T-helper 1 cell treated with Interleukin-12 subunit alpha and Interleukin-12 subunit beta and Interleukin-4 antibody, amounts not matched to agents 30 ng/mL and 1 ng/mL, for 36 hours (primary cell): ENCODE data around the gene CLDN22. TPM values are rescaled to one million over a fixed set of nuclear protein-coding genes. Genes with fewer than 3 reads are reported as not detected.

Experiments used
- intact Hi-C: fragments of 100-400 bp; cut with micrococcal nuclease; formaldehyde crosslinking; loops from one replicate; pipeline ENCODE4 v1.15.1; 2024
- total RNA-seq: library from RNA; stranded (reverse); gene quantifications from 2 replicates; pipeline ENCODE4 v1.2.3, GENCODE V29; 2022

The CLDN22 gene
- total RNA-seq, 1 donor from 2014 or later = not detected

DNA sequence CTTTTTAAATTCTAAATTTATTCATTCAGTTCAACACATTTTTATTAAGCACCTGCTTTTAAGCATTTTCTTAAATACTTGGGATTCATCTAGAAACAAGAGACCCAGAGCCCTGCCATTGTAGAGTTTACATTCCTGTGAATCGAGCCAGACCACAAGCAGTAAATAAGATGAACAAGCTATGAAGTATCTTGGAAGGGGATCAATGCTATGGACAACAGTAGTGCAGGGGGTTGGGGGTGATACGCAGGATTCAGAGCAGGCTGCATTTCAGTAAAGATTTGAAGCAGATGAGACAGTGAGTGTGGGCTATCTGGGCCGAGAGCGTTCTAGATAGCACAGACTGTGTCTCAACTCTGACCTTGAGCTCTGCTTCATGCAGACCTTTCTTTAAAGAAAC lies 35.1 kb downstream of the CLDN22 start:
- intact Hi-C loops = no loop called here

DNA sequence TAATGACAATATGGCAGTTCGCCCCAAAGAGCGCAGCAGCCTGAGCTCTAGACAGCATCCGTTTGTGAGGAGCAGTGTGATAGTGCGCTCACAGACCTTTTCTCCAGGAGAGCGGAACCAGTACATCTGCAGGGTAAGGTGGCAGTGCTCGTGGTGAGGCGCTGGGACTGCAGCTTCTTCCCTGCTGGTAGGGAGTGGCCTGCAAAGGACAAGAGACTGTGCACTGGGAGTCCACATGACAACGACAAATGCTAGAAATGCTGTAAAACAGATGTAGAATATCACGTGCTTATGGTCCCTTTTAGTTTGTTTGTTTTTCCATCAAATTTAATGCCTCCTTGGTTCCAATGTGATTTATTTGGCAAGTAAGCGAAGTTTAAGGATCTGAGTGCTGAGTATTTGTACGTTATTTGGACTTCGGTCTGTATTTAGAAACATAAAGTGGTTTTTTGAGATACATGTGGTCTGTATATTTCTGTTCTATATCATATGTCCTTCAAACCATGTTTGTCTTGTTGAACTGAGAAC lies 35.8 kb downstream of the CLDN22 start:
- intact Hi-C loops = no loop called here

DNA sequence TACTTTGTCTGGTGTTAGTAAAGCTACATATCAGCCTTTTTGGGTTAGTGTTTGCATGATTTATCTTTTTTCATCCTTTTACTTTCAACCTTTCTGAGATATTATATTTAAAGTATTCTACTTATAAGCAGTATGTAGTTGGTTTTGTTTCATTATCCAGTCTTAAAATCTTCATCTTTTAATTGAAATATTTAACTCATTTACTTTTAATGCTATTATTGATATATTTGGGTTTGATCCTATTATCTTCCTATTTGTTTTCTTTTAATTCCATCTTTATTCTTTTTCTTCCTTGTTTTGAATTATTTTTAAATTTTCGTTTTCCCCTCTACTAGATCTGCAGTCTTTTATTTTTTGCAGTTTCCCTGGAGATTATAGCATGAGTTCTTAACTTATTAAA lies 44.0 kb downstream of the CLDN22 start:
- intact Hi-C loops = no loop called here

DNA sequence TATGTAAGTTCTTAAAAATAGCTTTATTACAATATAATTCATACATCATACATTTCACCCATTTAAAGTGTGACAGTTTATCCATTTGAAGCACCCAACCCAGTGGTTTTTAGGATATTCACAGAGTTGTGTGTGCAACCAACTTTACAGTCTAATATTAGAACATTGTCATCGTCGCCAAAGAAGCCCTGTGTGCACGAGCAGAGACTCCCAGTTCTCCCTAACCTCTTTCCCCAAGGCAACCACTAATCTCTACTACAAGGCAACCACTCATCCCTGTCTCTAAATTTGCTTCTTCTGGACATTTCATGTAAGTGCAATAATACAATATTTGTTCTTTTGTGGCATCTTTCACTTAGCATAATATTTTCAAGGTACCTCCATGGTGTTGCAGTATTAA lies 47.7 kb downstream of the CLDN22 start:
- intact Hi-C loops = no loop called here

DNA sequence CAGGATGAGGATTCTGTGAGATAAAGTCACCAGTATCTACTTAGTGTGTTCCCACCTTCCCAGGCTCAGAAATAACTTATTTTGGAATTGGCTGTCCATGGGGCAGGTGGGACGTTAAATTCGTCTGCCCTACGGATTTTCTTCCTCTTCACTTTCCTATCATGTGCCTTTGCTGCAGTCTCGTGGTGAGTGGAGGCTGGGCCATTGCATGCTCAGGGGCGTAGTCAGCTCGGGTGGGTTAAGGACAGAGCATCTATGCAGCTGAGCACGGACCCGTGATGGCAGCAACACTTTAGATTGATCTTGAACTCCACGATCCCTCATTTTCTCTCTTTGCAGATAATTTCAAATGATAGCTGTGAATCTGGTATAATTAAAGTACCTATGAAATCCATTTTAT lies 51.5 kb downstream of the CLDN22 start:
- intact Hi-C loops = no loop called here

Other genes starting within 250 kb of the CLDN22 start
- gene WWC2, start 221.0 kb downstream of the CLDN22 start, total RNA-seq = 0.27 and 0.32 TPM in 2 replicates
- gene CLDN24, start 2.1 kb upstream of the CLDN22 start, total RNA-seq = not detected in 2 replicates
- gene CDKN2AIP, start 124.4 kb upstream of the CLDN22 start, total RNA-seq = 22.8 and 24.0 TPM in 2 replicates
- gene ING2, start 184.8 kb upstream of the CLDN22 start, total RNA-seq = 6.0 and 7.7 TPM in 2 replicates